GM19452 (cell line): Measurements from ENCODE around the gene CTNNA2.

Experiments
- ATAC-seq: cut with Tn5 transposase; IDR thresholded peaks from one replicate; pipeline ENCODE4 v1.9.1; 2021; ENCODE audit not compliant: unreplicated experiment

Gene CTNNA2

DNA sequence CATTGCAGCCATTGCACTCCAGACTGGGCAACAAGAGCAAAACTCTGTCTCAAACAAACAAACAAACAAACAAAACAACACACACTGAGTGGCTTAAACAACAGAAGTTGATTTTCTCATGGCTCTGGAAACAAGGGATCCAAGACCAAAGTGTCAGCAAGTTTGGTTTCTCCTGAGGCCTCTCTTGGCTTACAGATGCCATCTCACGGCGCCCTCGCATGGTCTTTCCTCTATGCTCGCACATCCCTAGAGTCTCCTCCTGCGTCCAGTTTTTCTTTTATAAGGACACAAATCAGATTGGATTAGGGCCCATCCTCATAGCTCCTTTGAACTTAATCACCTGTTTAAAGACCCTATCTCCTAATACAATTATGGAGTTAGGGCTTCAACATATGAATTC, 925.1 kb downstream of the CTNNA2 start:
- ATAC-seq = no peak

DNA sequence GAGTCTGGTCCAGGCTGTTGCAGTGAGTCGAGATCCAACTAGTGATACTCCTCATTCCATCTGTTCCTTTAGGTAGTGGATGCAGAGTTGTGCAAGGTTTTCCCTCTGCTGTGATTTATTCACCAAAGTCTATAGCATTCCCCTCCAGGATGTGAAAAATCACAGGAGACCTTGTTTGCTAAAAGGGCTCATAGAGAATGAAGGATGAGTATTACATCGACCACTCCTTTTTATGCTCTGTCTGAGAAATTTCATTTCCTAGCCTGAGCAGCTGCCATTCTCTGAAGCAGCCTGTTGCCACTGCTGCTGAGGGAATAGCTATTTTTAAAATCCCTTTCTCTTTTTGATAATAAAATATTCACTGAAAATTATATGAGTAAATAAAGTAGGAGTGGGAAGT, 925.8 kb downstream of the CTNNA2 start:
- ATAC-seq = no peak

DNA sequence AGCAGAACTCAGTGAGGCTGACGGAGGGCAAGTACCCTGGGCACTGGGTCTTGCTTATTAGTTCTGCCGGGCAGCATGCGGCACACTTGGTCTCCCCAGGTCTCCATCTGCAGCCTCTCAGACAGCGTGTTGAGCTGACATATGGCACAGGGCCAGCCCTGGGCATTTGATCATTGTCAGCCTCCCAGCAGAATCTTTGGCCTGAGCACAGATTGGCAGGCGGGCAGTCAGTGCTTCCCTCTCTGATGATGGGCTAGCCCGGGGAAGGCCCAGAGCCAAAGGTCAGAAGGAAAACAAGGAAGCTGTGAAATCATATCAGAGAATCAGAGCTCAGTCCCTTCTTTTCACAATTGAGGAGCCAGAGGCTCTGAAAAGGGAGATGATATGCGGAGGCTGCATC, 941.8 kb downstream of the CTNNA2 start:
- ATAC-seq = no peak

- ATAC-seq = no peak
Measured at GRCh38 chr2:80459028-80459427, 946.2 kb downstream of the CTNNA2 start.

DNA sequence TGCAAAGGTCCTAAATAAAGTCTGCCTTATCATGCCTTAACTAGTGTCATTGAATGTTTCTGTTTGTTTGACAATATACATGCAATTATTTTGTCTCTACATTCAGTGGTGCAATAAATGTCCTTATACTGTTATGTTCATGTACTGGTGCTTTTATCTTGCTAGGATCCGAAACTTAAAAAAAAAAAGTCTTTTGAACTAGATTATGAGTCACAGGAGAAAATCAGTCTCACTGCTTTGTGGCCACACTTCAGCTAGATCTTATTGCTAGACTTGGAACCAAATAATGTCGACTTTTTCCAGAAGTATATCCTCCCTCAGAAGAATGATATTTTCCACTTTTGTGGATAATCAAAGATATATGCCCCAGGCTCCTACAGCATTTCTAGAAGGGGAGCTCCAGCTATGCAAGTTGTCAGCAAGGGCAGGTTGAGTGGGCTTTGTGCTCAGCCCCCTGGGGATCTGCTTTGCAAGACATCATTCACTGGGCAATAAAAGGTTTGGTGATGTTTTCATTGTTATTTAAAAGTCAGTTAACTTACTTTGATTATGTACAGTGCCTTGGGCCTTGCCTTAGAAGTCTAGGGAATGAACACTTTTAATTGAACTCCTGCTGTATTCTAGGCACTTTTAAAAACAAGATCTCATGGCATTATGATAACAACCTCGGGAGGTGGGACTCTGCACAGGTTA, 948.8 kb downstream of the CTNNA2 start:
- no peak for ATAC-seq

DNA sequence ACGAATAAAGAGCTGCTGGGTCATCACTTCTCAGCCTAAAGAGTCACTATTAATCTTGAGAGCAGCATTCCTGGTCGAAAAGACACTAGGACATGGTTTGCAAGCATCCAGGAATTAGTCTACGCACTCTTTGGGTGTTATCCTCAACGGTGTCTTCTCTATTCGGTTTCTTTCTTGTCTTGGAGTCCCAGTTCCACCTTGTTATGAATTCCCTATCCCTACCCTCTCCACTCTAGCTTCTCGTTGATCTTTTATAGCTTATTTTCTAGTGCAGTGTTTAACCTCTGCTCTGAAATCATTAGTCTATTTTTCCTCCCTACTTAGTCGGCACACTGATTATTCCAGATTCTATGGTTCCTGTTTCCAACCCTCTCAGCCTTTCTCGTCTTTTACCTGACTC, 949.8 kb downstream of the CTNNA2 start:
- ATAC-seq = no peak

DNA sequence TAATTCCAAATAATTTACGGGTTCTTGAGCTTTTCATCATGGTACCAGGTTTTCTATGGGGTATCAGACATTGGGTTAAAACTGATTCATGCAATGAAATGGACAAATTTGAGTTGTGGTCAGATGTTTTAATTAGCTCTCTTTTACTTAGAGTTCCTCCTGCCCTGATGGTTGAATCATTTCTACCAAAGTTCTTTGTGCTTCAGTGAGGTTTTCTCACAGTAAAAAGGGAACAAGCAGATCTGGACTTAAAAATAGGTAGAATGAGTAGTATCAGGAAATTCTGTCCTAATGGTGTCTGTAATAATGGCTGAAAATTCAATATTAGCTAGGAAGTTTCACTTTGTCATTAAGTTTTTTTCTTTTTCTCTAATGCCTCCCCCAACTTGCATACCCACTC, 951.4 kb downstream of the CTNNA2 start:
- ATAC-seq = no peak

- ATAC-seq = no peak
Measured at GRCh38 chr2:80467262-80467811, 954.5 kb downstream of the CTNNA2 start.

DNA sequence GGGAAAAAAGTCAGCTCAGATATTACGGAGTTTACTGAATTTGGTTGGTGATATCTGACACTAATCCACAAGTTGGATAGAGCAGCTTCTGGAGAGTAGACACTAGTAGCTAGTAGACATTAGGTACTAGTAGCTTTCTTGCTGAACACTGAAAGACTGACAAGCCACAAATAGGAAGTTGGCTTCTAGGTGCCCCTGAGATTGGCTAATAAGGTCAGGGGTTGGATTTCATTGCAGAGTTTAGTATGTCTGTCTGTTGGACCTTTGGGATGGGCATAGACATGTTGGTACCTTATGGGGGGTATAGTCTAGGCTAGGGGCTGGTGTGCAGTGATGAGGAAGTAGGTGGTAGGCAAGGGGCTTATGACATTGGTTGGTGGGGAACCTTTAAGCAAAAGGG, 956.6 kb downstream of the CTNNA2 start:
- no peak for ATAC-seq

- ATAC-seq = no peak
Measured at GRCh38 chr2:80473069-80473468, 960.2 kb downstream of the CTNNA2 start.

GRCh38 chr2:80473796-80474195, 960.9 kb downstream of the CTNNA2 start:
- no peak for ATAC-seq

- no peak for ATAC-seq
Measured at GRCh38 chr2:80475970-80476369, 963.1 kb downstream of the CTNNA2 start.

GRCh38 chr2:80476535-80477117, 963.8 kb downstream of the CTNNA2 start:
- no peak for ATAC-seq

- ATAC-seq = no peak
Measured at GRCh38 chr2:80482276-80482675, 969.4 kb downstream of the CTNNA2 start.

GRCh38 chr2:80489717-80490116, 976.9 kb downstream of the CTNNA2 start:
- no peak for ATAC-seq

DNA sequence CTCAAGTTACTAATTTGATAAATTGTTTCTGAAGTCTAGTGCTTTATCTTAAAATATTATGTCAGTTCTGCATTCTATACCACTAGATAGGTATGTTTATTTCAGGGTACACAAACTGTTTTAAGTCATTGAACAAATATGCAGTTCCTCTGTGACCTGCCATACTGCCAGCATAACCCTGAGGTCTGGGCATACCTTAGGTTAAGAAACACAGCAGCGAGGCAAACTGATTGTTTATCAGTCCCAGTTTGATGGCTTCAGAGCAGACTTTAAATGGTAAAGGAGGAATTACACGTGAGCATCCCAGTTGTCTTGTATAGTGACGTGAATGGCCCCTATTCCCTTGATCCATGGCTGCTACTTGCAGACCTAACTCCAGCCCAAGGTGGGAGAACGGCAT, 978.1 kb downstream of the CTNNA2 start:
- ATAC-seq = no peak

- ATAC-seq = no peak
Measured at GRCh38 chr2:80496346-80496745, 983.5 kb downstream of the CTNNA2 start.

GRCh38 chr2:80496775-80497174, 983.9 kb downstream of the CTNNA2 start:
- ATAC-seq = no peak

GRCh38 chr2:80499095-80499494, 986.2 kb downstream of the CTNNA2 start:
- no peak for ATAC-seq

DNA sequence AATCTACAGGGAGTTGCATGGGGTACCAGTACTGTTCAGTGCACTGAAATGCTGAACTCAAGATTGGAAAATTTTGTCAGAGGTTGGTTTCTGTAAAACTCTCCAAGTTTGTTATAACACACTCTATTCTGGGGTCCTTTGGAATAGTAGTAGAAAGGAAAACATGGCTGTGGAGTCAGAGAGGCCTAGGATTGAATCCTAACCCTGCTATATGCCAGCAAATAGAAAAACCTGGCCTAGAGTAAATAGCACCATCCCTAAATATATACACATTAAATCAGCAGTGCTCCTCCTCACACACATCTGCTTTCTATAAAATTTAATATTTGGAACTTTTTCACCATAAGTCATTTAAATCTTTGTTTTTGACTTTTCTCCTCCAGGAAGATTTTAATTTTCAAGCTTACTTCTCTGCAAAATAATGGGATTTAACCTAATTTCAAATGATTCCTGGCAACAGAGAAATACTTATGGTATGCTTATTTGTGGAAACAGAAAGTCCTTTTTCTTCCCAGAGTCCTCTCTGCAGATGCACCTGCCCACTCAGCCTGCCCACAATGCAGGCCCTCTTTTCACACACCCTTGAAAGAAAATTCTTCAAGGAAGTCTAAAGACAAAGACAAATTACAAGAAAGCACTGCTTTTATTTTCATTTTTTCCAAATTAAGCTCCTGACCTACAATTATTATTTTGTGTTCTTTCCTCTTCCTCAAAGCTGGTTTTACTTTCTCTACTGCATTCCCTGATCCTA, 989.2 kb downstream of the CTNNA2 start:
- ATAC-seq = no peak

DNA sequence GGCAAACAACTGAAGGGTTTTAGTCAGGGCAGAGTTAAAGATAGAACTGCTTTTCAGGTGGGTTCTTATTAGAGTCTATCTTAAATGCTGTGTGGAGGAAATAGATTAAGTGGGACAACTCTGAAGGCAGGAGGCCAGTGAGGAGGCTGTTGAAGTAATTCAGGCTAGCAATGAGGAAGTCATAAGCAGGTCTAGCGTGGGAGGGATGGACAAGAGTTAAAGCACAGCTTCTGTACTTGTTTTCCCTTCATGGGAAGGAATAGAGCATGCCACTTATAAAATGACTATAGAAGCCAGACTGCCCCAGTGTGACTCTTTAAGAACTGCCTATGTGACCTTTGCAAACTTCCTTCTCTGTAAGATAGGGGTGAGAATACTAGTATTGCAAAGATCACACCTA, 993.7 kb downstream of the CTNNA2 start:
- ATAC-seq = no peak

DNA sequence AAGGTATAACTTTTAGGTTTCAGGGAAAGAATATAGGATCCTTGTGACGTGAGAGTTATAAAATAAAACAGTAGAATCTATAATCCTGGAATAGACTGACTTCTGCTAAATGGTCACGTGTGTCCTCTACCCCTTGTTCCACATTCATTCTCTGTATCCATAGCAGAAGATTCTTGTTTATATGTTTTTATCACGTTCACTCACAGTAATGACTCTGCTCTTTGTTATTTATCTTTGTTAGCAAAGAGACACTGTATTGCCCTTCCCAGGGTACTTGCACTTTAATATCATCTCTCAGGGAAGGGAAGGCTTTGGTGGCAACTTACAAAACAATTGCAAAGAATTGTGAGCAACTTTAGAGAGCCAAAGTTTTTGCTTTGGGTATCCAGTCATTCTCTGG, 997.9 kb downstream of the CTNNA2 start:
- ATAC-seq = no peak
